HG02884 (cell line): ENCODE results near the gene ARMS2.

Experiments
- ATAC-seq: cut with Tn5 transposase; IDR thresholded peaks from one replicate; pipeline ENCODE4 v1.9.1; 2021; ENCODE audit warnings: mild to moderate bottlenecking, moderate library complexity; ENCODE audit not compliant: unreplicated experiment

Gene ARMS2

DNA sequence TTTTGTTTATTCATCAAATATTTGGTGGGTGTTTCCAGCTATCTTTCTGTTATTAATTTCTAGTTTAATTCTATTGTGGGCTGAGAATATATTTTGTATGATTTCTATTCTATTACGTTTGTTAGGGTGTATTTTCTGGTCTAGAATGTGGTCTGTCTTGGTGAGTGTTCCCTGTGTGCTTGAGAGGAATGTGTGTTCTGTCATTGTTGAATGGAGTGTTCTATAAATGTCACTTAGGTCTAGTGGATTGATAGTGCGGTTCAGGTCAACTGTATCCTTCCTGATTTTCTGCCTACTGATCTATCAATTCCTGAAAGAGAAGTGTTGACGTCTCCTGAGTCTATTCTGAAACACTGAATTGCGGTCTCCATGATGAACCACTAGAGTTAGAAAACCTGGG lies 15.4 kb downstream of the ARMS2 start:
- ATAC-seq, result no peak

DNA sequence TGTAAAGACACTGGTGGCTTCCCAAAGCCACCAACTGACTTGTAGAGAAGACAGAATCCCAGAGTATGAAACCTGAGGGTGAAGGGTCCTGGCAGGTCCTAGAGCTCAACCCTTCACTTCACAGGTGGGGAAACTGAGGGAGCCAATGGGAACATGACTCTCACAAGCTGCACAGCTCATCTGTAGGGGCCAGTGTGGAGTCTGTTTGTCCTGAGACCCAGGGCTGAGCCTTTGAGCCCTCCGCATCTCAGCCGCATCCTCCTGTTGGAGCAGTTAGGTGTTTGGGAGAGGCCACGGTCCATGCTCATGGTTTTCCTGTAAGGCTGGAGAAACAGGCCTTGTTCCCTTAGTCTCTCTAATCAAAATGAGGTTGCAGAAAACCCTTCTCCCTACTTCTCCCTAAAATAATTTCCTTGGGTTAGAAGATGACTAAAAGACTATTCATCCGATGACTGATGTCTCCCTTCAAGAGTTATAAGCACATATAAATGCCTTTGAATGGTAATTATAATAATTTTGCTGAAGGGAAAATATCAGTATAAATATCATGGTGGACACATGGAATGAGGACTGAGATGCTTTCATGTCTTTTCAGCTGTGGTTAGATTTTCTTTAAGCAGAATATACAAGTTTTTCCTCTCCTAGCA lies 17.2 kb downstream of the ARMS2 start:
- no peak for ATAC-seq

DNA sequence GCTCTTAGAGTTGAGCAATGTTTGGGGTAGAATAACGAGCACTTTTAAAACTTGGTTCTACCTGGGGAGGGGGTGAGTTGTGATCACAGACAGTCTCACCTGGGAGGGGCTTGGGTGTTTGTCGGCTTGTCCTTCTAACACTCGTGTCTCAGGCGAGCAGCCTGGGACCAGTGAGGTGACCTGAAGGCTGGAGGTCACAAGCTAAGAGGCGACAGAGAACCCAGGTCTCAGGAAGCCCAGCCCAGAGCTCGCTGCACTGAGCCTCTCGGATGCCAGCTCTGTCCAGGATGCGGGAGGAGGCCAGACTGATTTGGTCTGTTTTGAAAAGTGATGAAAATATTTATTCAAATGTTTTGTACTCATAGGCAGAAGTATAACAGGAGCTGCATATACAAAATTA lies 18.7 kb downstream of the ARMS2 start:
- ATAC-seq, result no peak

DNA sequence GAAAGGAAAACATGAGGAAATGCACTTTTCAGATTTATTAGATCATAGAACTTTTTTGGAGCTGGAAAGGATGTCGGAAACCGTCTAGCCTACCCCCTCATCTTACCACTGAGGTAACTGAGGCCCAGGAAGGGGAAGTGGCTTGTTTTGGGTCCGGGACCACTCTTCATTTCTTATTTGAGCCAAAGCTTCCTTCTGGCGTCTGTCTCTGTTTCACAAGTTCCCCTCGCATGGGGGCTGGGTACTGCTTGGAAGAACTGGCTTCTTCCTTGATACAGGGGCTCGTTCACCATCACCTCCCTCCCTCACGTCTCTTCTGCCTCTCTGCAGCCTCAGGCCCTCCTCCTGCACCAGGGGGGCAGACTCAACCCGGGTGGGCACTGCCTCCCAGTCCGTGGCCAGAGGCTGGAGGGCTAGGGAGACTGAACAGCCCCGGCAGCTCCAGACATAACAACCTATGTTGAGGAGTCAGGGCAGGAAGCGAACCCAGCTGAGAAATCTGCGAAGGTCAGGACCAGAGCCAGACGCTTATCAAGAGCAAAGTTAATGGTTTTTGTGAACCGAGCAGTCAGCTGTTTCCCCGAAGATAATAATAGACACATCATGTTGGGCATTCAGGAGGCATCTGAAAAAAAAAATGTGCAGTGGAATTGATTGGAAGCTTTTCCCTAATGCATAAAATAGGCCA lies 19.8 kb downstream of the ARMS2 start:
- no peak for ATAC-seq

DNA sequence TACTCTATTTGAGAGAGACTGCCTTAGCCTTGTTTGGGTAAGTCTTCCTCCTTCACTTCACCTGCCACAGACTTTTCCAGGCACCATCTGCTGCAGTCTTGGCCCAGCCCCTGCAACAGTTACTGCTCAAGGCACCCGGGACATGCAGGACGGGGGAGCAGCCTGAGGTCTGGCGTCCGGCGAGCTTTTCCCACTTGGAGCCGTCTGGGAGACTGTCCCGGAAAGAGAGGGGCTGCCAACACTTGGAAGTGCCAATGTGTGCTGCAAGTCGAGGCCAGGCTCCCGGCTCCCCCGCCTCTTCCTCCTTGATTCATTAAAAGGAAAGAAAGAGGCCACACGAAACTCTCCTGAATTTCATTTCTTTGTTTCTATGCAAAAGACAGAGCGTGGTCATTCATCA lies 20.6 kb downstream of the ARMS2 start:
- ATAC-seq, result no peak

DNA sequence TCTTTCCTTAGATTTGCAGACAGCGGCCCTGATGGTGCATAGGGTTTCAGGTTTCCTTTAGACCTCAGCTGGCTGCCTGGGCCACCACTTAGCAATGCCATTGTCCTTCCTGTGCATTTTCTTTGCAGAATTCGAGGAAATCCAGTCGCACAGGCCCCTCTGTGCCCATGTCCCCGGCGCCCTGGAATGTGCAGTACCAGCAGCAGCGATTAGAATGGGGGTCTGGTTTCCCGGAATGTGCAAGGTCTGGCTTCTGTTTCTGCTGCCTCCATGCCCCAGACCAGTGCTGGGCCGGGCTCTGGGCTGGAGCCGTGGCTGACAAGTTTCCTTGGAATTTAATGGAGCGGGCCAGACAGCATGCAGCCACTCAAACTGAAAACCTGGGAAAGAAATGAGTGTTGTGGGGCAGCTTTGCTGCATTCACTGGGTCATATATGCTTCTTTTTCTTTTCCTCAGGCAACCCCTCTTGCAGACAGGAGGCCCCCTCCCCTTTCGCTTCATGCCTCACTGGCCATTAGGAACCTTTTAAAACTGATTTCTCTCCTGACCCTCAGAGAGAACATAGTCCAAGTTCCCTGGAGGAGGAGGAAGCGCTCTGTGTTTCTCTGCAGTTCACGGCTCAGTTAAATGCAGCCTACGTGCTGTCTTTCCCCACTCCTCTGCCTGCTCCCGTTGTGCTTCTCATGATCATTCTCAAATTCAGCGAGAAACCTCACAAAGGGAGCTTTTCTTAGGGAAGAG lies 21.3 kb downstream of the ARMS2 start:
- ATAC-seq, result no peak

DNA sequence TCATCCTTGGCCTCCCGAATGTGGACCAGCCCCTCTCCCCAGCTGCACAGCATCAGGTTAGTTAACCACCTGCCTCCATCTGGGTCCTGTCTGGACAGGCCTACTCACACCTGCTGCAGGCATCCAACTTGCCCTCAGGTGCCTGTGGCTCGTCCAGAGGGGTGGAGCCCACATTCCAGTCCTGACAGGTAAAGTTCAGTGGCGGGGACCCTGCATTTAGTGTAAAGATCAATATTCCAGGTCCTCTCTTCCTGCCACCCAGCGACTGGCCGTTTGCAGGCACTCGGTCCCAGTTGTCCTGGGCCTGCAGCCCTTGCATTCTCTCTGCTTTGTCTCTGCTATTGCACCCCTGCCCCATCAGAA lies 21.9 kb downstream of the ARMS2 start:
- ATAC-seq, result no peak

DNA sequence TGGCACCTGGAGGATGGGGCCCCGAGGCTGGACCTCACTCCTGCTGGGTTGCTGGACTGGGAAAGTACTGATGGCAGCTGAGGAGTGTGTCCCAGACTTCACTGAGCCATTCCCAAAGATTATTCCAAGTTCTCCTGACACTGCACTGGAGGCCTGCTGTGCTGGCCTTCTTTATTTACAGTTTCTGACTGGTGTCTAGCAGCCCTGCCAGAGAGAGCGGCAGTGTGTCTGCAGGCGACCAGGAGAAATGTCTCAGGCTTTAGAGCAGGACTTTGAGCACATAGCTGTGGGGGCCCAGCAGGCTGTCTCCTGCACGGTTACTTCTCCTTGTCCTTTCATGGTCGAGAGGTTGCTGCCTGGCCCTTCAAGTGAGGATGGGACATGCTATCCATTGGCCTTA lies 23.0 kb downstream of the ARMS2 start:
- no peak for ATAC-seq

DNA sequence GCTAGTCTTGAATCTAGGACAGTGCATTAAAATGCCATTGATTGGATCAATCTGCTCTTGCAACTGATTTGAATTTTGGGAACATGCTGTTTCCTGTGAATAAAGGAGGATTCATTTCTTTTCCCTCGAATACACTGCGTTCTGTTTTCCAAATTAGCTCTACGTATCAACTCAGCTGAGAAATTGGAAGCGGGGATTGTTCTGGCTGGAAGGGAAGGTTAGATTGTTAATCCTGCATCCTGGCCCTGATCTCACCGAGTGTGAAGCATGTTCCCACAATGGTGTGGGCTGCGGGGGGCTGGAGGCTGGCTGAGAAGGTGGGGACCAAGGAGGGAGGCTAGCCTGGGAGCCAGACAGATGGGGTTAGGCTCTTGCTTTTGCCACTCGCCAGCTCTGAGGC lies 24.5 kb downstream of the ARMS2 start:
- no peak for ATAC-seq

DNA sequence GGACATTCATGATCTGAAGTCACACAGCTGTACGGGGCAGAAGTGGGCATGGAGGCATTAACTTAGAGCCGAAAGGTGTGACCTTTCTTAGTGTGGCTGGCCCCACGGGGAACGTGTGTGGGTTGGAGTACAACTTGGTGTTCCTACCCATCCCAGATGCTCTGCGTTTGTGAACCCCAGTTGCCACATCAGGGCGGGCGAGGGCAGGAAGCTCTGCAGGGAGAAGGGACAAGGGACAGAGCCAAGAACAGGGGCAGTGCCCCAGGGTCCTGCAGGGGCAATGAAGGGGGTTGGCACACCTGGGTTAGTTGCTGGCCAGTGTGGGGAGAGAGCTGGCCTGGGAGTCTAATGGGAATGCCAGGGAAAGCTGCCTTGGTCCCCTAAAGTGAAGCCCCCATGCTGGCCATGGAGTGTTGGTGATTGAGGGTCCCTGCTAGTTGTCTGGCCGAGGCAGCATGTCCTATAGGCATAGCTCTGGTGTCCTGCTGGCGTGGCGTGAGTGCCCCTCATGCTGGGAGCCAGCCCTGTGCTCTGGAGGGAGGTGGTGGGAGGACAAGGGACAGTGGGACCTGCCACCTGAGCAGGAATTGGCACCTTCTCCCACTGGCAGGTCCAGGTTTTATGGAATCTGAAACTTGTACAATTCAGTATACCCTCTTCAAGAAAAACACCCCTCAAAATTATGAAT lies 25.8 kb downstream of the ARMS2 start:
- ATAC-seq, result no peak

DNA sequence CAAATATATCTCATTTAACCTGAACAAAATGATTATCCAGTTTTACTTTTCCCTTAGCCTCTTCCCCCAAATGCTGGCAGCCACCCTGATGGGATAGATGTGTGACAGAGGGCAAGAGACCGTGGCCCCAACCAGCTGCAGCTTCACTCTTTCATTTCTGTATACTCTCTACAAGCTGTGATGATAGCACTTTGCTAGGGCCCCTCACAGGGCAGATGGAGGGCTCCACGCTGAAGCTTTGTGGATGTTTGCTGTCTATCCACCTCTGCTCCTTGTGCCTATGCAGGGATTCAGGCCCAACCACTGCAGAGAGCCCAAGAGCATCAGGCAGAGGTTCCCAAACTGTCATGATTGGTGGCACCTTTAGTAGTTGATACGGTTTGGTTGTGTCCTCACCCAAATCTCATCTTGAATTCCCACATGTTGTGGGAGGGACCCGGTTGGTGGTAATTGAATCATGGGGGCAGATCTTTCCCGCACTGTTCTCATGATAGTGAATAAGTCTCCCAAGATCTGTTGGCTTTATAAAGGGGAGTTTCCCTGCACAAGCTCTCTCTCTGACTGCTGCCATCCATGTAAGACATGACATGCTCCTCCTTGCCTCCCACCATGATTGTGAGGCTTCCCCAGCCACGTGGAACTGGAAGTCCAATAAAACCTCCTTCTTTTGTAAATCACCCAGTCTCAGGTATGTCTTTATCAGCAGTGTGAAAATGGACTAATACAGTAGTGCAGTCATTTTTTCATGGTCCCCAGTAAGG lies 27.0 kb downstream of the ARMS2 start:
- no peak for ATAC-seq

DNA sequence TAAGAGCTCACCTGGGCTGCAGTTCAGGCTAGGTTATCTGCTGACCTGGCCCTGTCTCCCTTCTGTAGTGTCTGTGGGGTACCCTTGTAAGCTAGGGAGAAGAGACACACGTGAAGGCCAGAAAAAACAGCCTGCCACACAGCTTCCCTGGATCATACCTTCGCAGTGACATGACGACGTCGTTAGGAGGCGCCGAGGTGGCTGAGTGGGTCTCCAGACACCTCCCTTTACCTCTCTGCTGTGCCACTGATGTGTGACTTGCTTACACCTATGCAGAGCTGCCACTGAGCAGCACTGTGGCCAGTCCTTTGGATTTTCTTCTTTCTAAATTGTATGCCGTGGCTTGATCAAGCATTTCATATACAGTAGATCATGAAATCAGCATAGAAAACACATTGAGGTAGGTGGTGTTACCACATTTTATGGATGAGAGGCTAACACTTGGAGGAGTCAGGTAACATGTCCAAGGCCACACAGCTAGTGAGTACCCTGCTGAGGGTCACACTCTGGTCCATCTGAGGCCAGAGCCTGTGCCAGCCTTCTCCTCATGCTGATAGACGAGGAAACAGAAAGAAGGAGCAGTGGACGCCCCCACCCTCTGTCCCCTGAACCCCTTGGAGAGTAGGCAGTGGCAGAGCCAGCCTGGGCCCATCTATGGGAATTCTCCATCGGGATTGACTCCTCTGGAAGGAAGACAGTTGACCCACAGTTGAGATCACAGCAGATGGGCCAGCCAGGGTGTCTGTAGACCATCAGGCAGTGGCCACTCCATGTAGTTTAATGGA lies 30.0 kb downstream of the ARMS2 start:
- ATAC-seq, result no peak

DNA sequence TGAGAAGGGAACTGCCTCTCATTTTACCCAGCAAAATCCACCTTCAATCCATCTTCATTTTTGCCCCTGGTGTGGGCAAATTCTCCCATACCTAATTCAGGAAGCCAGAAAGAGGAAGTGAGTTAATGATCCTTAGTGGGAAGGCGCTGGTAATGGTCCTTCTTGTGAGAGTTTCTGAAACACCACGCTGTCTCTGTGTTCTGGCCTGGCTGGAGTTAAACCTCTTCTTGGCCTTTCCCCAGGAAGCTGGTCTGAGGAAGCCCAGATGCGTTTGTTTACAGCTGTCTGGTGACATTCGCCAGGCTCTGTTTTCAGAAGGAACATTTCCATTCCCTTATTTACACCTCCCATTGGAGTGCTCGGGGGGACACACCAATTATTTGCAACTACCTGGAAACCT lies 31.2 kb downstream of the ARMS2 start:
- no peak for ATAC-seq

DNA sequence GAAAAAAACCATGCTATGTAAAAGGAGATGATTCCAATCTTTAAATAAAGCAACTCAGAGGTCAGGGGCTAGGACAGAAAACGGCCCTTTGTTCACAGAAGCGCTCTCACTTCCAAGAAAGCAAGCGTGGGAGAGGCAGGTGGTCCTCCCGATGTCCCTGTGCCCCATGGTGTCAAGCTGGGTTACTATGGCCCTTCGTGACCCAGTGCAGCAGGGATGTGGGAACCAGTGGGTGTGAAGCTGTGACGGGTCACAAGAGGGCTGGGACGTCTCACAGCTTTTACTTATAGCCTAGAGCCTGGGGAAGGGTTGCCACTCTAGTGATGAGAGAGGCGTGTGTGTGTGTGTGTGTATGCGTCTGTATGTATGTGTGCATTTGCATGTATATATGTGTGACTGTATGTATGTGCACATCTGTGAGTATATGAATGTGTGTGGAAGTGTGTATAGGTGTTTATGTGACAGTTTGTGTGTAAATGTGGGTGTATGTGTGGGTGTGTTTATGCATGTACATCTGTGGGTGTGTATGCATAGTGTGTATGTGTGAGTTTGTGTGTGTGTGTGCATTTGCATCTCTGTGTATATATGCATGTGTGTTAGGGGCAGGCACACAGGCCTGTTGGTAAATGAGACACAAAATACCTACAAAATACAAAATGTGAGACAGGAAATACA lies 32.1 kb downstream of the ARMS2 start:
- no peak for ATAC-seq

DNA sequence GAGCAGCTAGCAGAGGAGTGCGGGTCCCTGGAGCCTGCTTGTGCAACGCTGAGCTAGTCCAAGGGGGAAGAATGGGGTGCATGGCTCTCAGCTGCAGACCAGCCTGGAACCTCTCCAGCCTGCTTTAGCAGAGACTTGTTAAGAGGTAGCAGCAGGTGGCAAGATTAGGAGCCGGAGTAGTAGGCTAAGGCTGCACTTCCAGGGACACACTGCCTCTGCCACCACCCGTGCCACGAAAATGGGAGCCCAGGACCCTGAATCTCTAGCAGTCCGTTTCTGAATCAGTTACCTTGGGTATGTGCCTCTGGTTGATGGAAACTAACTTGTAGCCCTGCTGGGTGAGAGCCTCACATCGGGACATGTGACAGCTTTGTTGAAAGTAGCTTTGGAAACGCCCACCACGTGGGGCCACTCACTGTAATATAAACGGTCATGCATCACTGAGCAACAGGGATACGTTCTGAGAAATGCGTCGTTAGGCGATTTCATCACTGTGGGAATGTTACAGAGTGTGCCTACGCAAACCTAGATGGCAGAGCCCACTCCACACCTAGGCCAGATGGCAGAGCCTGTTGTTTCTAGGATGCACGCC lies 32.8 kb downstream of the ARMS2 start:
- no peak for ATAC-seq

DNA sequence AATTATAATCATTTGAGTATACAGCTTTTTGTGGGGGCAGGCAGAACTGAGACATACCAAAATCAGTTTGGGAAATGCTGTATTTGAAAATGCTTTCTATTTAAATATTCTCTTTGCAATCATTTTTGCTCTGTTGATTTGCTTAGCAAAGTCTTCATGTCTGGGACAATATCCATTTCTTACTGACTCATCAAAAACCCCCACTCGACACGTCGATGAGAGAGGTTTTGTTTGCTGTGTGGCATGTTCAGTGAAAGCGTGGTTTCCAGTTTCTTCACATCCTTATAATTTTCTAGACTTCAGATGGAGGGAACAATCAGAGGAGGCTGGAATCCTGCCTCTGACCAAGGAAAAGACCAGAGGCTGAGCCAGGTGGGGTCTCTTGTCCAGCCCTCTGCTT lies 35.8 kb downstream of the ARMS2 start:
- no peak for ATAC-seq

DNA sequence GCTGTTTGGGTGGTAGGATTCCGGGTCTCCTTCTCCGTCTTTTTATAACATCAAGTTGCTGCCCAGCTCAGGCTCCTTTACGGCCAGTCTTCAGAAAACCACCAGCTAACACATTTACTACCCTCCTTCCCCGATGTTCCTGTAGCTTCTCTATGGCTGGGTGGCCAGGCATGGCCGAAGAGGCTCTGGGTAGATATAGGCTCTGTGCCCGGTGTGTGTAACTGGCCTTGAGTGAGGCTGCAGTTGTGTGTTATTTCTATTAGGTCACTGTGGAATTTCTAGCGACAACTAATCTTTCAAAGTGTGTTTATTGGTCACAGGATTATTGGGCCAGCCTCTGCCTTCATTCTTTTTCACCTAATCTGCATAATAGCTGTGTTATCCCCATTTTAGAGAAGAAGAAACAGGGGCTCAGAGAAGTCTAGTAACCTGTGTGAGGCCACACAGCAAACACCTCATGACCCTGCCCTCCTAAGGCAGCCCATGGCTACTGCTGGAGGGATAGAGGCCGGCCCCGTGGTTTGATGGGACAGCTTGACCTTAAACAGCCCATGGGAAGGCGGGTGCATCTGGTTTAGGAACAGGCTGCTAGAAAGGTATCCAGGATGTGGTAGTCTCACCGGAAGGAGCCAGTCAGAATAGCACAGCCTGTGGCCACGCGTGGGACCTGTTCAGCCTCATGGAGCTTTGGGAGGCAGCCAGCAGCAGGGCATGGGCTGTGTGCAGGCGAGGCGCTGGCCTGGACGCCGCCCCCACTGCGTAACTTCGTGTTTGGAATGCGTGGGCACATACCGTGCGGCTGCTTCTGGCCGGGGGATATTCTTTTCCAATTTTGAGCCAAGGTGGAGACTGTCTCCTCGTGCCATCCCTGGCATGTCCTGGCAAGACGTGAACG lies 36.6 kb downstream of the ARMS2 start:
- no peak for ATAC-seq

DNA sequence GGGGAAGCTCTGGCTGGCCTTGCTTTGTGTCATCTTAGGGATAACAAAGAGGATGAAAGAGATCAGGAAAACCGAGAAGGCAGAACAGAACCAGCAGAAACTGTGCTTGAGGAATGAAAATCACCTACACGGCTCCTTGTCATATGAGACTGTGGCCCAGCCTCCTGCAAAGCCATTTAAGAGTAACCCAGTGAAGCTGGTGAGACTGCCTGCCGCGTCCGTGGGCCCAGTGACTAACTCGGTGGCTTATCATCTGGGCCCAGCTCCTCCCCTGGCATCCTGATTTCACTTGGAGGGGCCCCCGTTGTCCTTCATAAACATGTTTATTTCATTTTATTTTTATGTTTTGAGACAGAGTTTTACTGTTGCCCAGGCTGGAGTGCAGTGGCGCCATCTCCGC lies 37.6 kb downstream of the ARMS2 start:
- ATAC-seq, result no peak
